Activated CD4-positive, alpha-beta T cell treated with anti-CD3 and anti-CD28 coated beads, Interleukin-2, Interleukin-4, amounts not matched to agents 100 ng/mL and 50 ng/mL, durations not matched to agents 16 hours and 8 hours (primary cell): ENCODE data around the gene SLC35G2.
"Not testable (repeated sequence)": the region's sequence is repeated elsewhere in the genome, so short reads cannot be mapped to it uniquely, and the experiment has no call there.

ENCODE experiments used
- DNase-seq: peaks from one replicate; pipeline ENCODE4 v3.0.0-alpha.2; 2020; ENCODE audit warnings: low spot score

SLC35G2 gene

GRCh38 chr3:136885357-136886213 is 66.7 kb downstream of the SLC35G2 start:
- no peak for DNase-seq

GRCh38 chr3:136889947-136890346 is 71.0 kb downstream of the SLC35G2 start:
- no peak for DNase-seq

DNA sequence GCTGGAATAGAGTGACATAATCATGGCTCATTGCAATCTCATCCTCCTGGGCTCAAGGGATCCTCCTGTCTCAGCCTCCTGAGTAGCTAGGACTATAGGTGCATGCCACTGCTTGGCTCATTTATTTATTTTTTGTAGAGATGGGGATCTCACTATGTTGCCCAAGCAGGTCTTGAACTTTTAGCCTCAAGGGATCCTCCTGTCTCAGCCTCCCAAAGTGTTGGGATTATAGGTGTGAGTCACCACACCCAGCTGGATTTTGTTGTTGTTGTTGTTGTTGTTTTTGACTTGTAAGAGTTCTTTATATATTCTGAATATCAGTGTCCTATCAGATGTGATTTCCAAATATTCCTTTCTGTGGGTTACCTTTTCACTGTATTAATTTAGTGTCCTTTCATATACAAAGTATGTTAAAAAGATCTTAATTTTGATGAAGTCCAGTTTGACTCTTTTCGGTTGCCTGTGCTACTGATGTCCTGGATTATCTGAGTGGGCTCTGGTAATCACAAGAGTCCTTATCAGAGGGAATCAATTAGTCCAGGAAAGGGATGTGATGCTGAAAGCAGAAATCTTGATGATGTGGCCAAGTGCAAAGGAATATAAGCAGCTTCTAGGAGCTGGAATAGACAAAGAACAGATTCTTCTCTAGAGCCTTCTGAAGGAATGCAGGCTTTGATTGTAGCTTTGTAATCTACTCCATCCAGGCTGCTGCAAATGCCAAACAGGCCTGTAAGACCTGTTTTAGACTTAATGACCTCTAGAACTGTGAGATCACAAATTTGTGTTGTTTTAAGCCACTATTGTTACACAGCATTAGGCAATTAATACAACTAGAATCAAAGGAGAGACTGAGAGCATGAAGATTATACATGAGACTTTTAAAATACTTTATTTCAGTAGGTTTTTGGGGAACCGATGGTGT is 73.3 kb downstream of the SLC35G2 start:
- DNase-seq: no peak

- DNase-seq: no peak
Observed at GRCh38 chr3:136893848-136894443, 75.0 kb downstream of the SLC35G2 start.

- not testable (repeated sequence) for DNase-seq
Observed at GRCh38 chr3:136897171-136897570, 78.2 kb downstream of the SLC35G2 start.

GRCh38 chr3:136898549-136898948 is 79.6 kb downstream of the SLC35G2 start:
- DNase-seq: no peak

GRCh38 chr3:136898954-136899353 is 80.0 kb downstream of the SLC35G2 start:
- no peak for DNase-seq

DNA sequence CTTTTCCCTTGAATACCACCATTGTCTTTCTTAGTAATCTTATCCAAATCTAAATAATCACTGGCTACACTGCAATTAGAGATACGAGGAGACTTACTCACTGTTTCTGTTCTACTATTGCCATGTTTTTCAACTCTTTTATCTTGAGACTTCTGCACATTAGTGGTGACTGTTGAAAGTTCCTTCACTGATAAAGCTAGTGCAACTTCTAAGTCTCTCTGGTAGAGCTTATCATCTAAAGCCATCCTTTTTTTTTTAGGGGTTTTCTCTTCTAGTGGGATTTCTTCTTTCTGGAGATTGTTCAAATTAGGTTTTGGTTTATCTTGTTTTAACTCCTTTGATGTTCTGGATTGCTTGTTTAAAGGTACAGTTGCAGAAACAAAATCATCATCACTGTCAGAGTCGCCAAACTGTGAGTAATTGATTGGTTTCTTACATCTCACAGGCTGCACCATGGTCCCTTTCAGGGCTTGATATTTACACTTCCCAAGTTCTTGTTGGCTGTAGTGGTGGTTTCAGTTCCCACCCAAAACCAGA is 80.8 kb downstream of the SLC35G2 start:
- DNase-seq: no peak

DNA sequence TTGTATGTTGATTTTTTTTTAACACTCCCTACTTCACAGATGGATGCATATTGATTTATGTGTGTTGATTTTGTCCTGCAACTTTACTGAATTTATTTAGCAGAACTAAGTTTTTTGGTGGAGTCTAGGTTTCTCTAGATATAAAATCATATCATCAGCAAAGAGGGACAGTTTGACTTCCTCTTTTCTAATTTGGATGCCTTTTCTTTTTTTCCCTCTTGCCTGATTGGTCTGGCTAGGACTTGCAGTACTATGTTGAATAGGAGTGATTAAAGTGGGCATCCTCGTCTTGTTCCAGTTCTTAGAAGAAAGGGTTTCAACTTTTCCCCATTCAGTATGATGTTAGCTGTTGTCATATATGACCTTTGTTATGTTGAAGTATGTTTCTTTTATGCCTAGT is 81.8 kb downstream of the SLC35G2 start:
- not testable (repeated sequence) for DNase-seq

DNA sequence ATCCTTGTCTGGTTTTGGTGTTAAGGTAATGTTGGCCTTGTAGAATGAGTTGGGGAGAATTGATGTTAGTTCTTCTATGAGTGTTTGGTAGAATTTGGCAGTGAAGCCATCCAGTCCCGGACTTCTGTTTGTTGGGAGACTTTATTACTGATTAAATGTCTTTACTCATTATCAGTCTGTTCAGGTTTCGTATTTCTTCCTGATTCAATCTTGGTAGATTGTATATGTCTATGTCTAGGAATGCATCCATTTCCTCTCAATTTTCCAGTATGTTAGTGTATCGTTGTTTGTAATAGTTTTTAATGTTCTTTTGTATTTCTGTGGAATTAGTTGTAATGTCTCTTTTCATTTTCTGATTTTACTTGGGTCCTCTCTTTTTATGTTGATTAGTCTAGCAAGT is 82.5 kb downstream of the SLC35G2 start:
- no peak for DNase-seq

DNA sequence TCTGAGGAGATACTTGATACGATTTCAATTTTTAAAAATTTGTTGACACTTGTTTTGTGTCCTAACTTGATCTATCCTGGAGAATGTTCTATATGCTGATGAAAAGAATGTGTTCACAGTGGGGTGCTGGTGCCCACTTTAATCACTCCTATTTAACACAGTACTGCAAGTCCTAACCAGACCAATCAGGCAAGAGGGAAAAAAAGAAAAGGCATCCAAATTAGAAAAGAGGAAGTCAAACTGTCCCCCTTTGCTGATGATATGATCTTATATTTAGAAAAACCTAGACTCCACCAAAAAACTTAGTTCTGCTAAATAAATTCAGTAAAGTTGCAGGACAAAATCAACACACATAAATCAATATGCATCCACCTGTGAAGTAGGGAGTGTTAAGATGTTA is 83.6 kb downstream of the SLC35G2 start:
- not testable (repeated sequence) for DNase-seq

GRCh38 chr3:136903899-136904298 is 85.0 kb downstream of the SLC35G2 start:
- no peak for DNase-seq

GRCh38 chr3:136904746-136905145 is 85.8 kb downstream of the SLC35G2 start:
- DNase-seq: no peak
